ENCODE measurements around the gene PRSS50. TPM values are rescaled to one million over a fixed set of nuclear protein-coding genes. Genes with fewer than 3 reads are reported as not detected.
A peak's percentile ranks its signal among the peaks of the same experiment; 100 is the strongest.

PRSS50 gene
- total RNA-seq, 4 donors from 2014 or later = 0.13 to 0.52 TPM; not detected in 2

GRCh38 chr3:46715507-46716175, 2.0 kb downstream of the PRSS50 start:
- intact Hi-C loops (cut with DNase I; ENCODE audit: low total_unique reads) = no loop called here
- 92 to 95% methylated on average over 10 to 11 of the region's 11 CpGs for WGBS, 2 donors
- no peak overlapping the region for H3K4me3 ChIP-seq (ENCODE audit: low read depth, poor library complexity, severe bottlenecking)
- TF ChIP-seq CTCF (IDR thresholded peaks at IDR 0.05) (no peak), POLR2A (IDR thresholded peaks at IDR 0.05) (no peak)
- peak in 1 of 2 donors; percentile 62 for DNase-seq (ENCODE audit: low spot score in 2 of 2)

- intact Hi-C loops (cut with DNase I; ENCODE audit: low total_unique reads) = no loop called here
- DNase-seq (ENCODE audit: low spot score in 2 of 2) = peak in 1 of 2 donors; percentile 74
- WGBS, 2 donors = 90 to 93% methylated on average over 10 of the region's 10 CpGs
These were observed 2.8 kb downstream of the PRSS50 start for GRCh38 chr3:46714728-46715506.

GRCh38 chr3:46713898-46714552, 3.6 kb downstream of the PRSS50 start:
- intact Hi-C loops (cut with DNase I; ENCODE audit: low total_unique reads) = no loop called here
- TF ChIP-seq POLR2A (IDR thresholded peaks at IDR 0.05) (no peak), CTCF (IDR thresholded peaks at IDR 0.05) (no peak)
- peak in 1 of 2 donors; percentile 83 for DNase-seq (ENCODE audit: low spot score in 2 of 2)
- H3K4me3 ChIP-seq (ENCODE audit: low read depth, poor library complexity, severe bottlenecking) = no peak overlapping the region
- 68 to 78% methylated on average over 15 to 22 of the region's 22 CpGs for WGBS, 2 donors

More at GRCh38 chr3:46714728-46715506, 2.8 kb downstream of the PRSS50 start:
- H3K4me3 ChIP-seq (ENCODE audit: low read depth, poor library complexity, severe bottlenecking) = no peak overlapping the region
- TF ChIP-seq POLR2A (IDR thresholded peaks at IDR 0.05) (no peak), CTCF (IDR thresholded peaks at IDR 0.05) (no peak)

GRCh38 chr3:46713050-46713897, 4.4 kb downstream of the PRSS50 start:
- no peak for TF ChIP-seq POLR2A (IDR thresholded peaks at IDR 0.05)
- TF ChIP-seq CTCF (IDR thresholded peaks at IDR 0.05) = no peak
- no peak overlapping the region for H3K4me3 ChIP-seq (ENCODE audit: low read depth, poor library complexity, severe bottlenecking)
- DNase-seq (ENCODE audit: low spot score in 2 of 2) = peak in 1 of 2 donors; percentile 72
- WGBS, 2 donors = 85 to 88% methylated on average over 11 to 14 of the region's 14 CpGs
- intact Hi-C loops (cut with DNase I; ENCODE audit: low total_unique reads) = no loop called here
